ENCODE results near the gene STARD6. TPM values are rescaled to one million over a fixed set of nuclear protein-coding genes. Genes with fewer than 3 reads are reported as not detected.

STARD6 gene
- polyA plus RNA-seq, 1 donor (not counting 4 experiments of a cell fraction or from before 2014, with no cell fraction given) = 0.30 TPM

DNA sequence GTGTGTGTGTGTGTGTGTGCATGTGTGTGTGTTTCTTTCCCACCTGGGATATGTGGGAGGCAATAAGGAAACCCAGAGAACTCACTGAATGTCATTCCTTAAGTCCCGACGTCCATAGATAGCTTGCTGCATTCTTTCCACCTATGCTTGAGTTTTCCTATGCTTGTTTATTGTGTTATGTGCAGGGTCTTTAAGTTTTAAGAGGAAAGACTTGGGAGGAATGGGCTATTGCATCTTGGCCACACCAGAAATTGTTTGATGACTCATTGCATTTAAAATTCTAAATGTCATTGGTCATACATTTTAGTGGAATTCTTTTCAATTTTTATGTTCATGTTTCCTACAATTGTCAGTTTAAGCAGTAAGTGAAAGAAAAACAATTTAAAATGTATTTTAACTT, 33.7 kb downstream of the STARD6 start:
- Histone ChIP-seq H3K4me3 (ENCODE audit: control insufficient read depth in 2 of 3, extremely low read depth in 1 of 3, insufficient read depth in 2 of 3, low read depth in 1 of 3, low read length in 3 of 3) (no peak overlapping the region), H3K4me1 (ENCODE audit: control insufficient read depth, extremely low read depth, insufficient read depth, low read length) (peaks cover 4% of the 10 kb centered on the region), H3K4me2 (ENCODE audit: control insufficient read depth, extremely low read depth, insufficient read depth, low read depth, low read length) (no peak overlapping the region), H3K9ac (ENCODE audit: control insufficient read depth, extremely low read depth, insufficient read depth, low read length) (no peak overlapping the region), H4K20me1 (ENCODE audit: control insufficient read depth, extremely low read depth, insufficient read depth, low read length) (no peaks in the 10 kb centered on the region), H3K79me2 (ENCODE audit: control insufficient read depth, insufficient read depth, low read length) (no peaks in the 10 kb centered on the region), H3K27ac (ENCODE audit: control insufficient read depth, insufficient read depth, low read length) (no peak overlapping the region), H2AFZ (ENCODE audit: control insufficient read depth, low read length) (no peak overlapping the region), H3K9me3 (ENCODE audit: control insufficient read depth, low read depth, low read length) (no peaks in the 10 kb centered on the region), H3K27me3 (ENCODE audit: control insufficient read depth, extremely low read depth, insufficient read depth, low read length) (no peaks in the 10 kb centered on the region), H3K9me1 (ENCODE audit: control insufficient read depth, extremely low read depth, insufficient read depth, low read length) (no peaks in the 10 kb centered on the region), H3K36me3 (ENCODE audit: control insufficient read depth in 2 of 2, extremely low read depth in 1 of 2, insufficient read depth in 2 of 2, low read length in 2 of 2) (no peaks in the 10 kb centered on the region)
- no peak for FAIRE-seq
- no peak for DNase-seq (ENCODE audit: low read depth, low spot score)
- TF ChIP-seq EZH2 (IDR thresholded peaks at IDR 0.05; ENCODE audit: low read length) = no peak
- TF ChIP-seq, protein P1, sequence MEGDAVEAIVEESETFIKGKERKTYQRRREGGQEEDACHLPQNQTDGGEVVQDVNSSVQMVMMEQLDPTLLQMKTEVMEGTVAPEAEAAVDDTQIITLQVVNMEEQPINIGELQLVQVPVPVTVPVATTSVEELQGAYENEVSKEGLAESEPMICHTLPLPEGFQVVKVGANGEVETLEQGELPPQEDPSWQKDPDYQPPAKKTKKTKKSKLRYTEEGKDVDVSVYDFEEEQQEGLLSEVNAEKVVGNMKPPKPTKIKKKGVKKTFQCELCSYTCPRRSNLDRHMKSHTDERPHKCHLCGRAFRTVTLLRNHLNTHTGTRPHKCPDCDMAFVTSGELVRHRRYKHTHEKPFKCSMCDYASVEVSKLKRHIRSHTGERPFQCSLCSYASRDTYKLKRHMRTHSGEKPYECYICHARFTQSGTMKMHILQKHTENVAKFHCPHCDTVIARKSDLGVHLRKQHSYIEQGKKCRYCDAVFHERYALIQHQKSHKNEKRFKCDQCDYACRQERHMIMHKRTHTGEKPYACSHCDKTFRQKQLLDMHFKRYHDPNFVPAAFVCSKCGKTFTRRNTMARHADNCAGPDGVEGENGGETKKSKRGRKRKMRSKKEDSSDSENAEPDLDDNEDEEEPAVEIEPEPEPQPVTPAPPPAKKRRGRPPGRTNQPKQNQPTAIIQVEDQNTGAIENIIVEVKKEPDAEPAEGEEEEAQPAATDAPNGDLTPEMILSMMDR (optimal IDR thresholded peaks at IDR 0.05 in 1 of 3, IDR thresholded peaks at IDR 0.05 in 1 of 3, conservative IDR thresholded peaks at IDR 0.05 in 1 of 3; ENCODE audit: extremely low read depth in 1 of 3, insufficient read depth in 2 of 3, low read length in 3 of 3) = no peak
- dilution Hi-C loops (cut with MboI; ENCODE audit: extremely low pct_ligation_motif_present, low sequenced_read_pairs) = no loop called here

DNA sequence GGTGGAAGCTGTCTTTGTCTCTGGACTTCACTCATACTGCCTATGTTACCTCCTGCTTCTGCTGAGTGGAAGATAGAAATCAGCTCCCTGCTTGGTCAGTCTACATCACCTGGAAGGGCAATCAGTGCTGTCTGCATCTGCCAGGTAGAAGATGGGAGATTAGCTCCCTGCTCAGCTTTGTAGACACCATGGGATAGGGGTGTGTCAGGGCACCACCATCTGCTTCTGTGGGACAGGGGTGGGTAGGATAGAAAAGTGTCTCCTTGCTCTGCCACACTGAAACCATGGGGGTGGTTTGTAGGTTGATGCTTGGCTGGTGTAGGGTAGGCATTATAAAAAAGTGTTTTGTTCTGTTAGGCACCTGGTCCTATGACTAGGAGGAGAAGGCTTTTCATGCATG, 34.1 kb downstream of the STARD6 start:
- H3K27me3 ChIP-seq (ENCODE audit: control insufficient read depth, extremely low read depth, insufficient read depth, low read length) = no peaks in the 10 kb centered on the region
- H2AFZ ChIP-seq (ENCODE audit: control insufficient read depth, low read length) = no peak overlapping the region
- no peaks in the 10 kb centered on the region for H3K79me2 ChIP-seq (ENCODE audit: control insufficient read depth, insufficient read depth, low read length)
- TF ChIP-seq, protein P1 (optimal IDR thresholded peaks at IDR 0.05 in 1 of 3, IDR thresholded peaks at IDR 0.05 in 1 of 3, conservative IDR thresholded peaks at IDR 0.05 in 1 of 3; ENCODE audit: extremely low read depth in 1 of 3, insufficient read depth in 2 of 3, low read length in 3 of 3) = no peak
- no peak for TF ChIP-seq EZH2 (IDR thresholded peaks at IDR 0.05; ENCODE audit: low read length)
- no peak for DNase-seq (ENCODE audit: low read depth, low spot score)
- H3K4me2 ChIP-seq (ENCODE audit: control insufficient read depth, extremely low read depth, insufficient read depth, low read depth, low read length) = no peak overlapping the region
- H3K9ac ChIP-seq (ENCODE audit: control insufficient read depth, extremely low read depth, insufficient read depth, low read length) = no peak overlapping the region
- peaks cover 4% of the 10 kb centered on the region for H3K4me1 ChIP-seq (ENCODE audit: control insufficient read depth, extremely low read depth, insufficient read depth, low read length)
- FAIRE-seq = no peak
- H4K20me1 ChIP-seq (ENCODE audit: control insufficient read depth, extremely low read depth, insufficient read depth, low read length) = no peaks in the 10 kb centered on the region
- dilution Hi-C loops (cut with MboI; ENCODE audit: extremely low pct_ligation_motif_present, low sequenced_read_pairs) = no loop called here
- H3K36me3 ChIP-seq (ENCODE audit: control insufficient read depth in 2 of 2, extremely low read depth in 1 of 2, insufficient read depth in 2 of 2, low read length in 2 of 2) = no peaks in the 10 kb centered on the region
- H3K4me3 ChIP-seq (ENCODE audit: control insufficient read depth in 2 of 3, extremely low read depth in 1 of 3, insufficient read depth in 2 of 3, low read depth in 1 of 3, low read length in 3 of 3) = no peak overlapping the region
- no peak overlapping the region for H3K27ac ChIP-seq (ENCODE audit: control insufficient read depth, insufficient read depth, low read length)
- no peaks in the 10 kb centered on the region for H3K9me1 ChIP-seq (ENCODE audit: control insufficient read depth, extremely low read depth, insufficient read depth, low read length)
- H3K9me3 ChIP-seq (ENCODE audit: control insufficient read depth, low read depth, low read length) = no peaks in the 10 kb centered on the region

All from keratinocyte (primary cell).